OCI-M1 (cell line): ENCODE results near the gene SCG5.

Experiments used
- DNase-seq: peaks from one replicate; lab custom pipeline; 2025; lab: John Stamatoyannopoulos, UW

The SCG5 gene

DNA sequence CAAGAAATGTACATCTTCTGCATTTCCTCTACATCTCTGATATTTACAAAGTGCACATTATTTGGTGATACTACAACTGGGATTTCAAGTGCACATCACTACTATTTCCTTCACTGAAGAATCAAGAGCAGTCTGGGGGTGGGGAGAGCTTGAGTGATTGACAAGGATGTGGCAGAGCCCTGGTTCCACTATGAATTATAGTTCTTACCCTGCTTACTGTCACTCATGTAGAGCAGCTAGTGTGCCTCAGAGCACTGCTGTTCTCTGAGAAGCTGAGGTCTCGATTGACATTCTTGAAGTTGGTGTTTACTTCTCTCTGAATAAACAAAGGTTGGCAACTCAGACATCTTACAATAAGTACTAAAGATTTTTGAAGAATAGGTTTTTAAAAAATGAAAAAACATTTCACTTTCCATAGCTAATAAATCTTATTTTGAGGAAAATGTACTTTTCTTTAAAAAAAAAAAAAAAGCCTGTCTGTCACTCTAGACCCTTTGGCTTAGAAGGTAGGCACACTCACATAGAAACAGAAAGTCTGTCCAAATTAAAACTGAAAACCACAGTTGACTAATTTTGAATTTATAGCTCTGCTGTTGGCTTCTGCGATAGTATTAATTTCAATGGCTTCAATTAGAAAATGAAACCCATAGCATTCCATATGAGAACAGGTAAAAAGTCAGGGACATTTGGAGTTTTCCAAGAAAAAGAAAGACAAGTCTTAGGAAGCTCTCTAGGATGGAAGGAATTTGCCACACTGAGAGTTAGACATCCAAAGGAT is 81.8 kb downstream of the SCG5 start:
- no peak for DNase-seq

DNA sequence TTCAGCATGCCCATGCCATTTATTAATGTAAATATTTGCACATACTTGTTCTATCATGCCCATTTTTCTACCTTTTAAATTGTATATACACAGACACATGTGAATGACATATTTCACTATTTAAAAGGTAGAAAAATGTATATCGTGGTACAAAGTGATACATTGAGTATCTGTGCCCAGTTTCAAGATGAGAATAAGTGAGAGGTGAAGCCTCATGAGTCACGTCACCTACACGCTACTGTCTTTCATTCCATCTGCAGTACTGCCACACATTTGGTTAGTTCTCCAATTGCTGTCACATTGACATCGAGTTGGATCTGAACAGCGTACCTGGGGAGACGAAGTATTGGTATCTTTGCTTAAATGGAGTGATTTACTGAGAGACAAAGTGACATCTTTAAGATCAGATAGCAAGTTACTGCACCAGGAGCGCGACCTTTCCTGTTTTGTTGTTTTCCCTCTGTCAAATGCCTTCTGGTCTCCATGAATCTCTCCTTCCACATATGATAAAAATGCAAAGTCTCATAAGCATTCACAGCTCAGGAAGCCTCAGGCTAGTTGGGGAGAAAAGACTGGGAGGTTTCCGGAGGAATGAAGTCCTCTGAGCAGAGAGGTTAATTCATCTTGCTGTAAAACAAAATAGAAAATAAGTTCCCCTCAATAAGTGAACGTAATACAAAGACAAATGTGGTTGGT is 88.3 kb downstream of the SCG5 start:
- DNase-seq = no peak

DNA sequence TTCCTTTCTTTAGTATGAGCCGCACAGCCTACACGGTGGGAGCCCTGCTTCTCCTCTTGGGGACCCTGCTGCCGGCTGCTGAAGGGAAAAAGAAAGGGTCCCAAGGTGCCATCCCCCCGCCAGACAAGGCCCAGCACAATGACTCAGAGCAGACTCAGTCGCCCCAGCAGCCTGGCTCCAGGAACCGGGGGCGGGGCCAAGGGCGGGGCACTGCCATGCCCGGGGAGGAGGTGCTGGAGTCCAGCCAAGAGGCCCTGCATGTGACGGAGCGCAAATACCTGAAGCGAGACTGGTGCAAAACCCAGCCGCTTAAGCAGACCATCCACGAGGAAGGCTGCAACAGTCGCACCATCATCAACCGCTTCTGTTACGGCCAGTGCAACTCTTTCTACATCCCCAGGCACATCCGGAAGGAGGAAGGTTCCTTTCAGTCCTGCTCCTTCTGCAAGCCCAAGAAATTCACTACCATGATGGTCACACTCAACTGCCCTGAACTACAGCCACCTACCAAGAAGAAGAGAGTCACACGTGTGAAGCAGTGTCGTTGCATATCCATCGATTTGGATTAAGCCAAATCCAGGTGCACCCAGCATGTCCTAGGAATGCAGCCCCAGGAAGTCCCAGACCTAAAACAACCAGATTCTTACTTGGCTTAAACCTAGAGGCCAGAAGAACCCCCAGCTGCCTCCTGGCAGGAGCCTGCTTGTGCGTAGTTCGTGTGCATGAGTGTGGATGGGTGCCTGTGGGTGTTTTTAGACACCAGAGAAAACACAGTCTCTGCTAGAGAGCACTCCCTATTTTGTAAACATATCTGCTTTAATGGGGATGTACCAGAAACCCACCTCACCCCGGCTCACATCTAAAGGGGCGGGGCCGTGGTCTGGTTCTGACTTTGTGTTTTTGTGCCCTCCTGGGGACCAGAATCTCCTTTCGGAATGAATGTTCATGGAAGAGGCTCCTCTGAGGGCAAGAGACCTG is 89.5 kb downstream of the SCG5 start:
- no peak for DNase-seq

DNA sequence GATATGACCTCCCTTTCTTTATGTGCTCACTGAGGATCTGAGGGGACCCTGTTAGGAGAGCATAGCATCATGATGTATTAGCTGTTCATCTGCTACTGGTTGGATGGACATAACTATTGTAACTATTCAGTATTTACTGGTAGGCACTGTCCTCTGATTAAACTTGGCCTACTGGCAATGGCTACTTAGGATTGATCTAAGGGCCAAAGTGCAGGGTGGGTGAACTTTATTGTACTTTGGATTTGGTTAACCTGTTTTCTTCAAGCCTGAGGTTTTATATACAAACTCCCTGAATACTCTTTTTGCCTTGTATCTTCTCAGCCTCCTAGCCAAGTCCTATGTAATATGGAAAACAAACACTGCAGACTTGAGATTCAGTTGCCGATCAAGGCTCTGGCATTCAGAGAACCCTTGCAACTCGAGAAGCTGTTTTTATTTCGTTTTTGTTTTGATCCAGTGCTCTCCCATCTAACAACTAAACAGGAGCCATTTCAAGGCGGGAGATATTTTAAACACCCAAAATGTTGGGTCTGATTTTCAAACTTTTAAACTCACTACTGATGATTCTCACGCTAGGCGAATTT is 91.2 kb downstream of the SCG5 start:
- no peak for DNase-seq

DNA sequence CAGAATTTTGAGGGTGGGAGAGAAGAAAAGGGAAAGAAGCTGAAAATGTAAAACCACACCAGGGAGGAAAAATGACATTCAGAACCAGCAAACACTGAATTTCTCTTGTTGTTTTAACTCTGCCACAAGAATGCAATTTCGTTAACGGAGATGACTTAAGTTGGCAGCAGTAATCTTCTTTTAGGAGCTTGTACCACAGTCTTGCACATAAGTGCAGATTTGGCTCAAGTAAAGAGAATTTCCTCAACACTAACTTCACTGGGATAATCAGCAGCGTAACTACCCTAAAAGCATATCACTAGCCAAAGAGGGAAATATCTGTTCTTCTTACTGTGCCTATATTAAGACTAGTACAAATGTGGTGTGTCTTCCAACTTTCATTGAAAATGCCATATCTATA is 91.8 kb downstream of the SCG5 start:
- no peak for DNase-seq

DNA sequence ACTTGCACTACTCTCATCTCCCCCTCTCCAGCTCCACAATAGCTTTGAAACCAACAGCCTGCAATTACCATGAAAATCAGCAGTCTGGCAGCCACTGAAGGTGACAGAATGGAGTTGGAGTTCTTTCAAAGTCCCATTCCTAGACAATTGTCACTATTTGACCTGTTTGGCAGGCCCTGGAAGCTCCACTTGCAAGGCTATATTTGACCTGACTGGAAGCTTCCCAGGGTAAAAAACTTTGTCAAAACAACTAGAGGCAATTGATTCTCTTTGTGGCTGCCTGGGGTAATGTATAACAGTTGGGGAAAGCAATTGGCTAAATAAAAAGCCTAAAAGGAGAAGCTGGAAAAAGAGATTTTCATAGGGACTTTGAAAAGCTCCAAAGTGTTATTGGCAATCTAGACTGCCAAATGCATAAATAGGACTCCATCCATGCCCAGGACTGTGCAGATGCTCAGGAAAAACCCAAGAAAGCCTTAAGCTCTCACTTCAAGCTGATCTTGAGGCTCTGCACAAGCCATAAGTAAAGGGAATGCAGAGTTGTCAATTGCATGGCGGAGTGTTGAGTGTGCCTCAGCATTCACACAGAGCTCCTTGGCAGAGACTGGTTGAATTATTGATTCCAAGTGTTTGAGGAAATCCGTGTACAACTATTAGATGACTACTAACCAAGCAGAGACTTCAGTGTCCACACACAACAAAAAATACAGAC is 94.6 kb downstream of the SCG5 start:
- no peak for DNase-seq

DNA sequence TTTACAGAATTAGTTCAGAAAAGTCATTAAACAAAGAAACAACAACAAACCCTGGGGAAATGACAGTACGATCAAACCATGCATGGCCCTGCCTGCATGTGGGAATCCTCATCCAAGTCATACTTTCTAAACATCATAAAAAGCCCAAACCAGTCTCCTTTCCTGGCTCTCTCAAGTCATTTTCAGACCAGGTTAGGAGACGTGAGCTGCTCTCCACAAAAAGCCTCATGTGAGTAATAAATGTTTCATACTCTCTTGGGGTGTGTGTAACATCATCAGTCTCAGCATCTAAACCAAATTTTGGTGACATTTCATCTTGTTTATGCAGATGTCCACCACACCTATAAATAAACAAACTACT is 95.2 kb downstream of the SCG5 start:
- no peak for DNase-seq

DNA sequence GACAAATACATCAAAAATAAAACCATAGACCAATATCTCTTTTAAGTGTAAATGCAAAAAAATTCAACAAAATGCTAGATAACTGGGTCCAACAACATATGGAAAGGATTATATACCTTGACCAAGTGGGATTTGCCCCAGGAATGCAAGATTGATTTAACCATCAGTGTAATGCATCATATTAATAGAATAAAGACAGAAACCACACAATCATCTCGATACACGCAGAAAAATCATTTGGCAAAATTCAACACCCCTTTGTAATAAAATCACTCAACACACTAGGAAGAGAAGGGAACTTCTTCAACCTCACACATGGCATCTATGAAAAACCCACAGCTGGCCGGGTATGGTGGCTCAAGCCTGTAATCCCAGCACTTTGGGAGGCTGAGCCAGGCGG is 95.8 kb downstream of the SCG5 start:
- DNase-seq = no peak

DNA sequence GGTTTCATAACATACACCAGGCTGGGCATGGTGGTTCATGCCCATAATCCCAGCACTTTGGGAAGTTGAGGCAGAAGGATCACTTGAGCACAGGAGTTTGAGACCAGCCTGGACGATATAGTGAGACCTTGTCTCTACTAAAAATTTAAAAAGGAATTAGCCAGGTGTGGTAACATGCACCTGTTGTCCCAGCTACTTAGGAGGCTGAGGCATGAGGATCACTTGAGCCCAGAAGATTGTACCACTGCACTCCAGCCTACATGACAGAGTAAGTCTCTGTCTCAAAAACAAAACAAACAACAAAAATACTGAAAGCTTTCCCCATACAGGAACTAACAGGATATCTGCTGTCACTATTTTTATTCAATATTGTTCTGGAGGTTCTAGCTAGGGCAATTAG is 97.2 kb downstream of the SCG5 start:
- no peak for DNase-seq

DNA sequence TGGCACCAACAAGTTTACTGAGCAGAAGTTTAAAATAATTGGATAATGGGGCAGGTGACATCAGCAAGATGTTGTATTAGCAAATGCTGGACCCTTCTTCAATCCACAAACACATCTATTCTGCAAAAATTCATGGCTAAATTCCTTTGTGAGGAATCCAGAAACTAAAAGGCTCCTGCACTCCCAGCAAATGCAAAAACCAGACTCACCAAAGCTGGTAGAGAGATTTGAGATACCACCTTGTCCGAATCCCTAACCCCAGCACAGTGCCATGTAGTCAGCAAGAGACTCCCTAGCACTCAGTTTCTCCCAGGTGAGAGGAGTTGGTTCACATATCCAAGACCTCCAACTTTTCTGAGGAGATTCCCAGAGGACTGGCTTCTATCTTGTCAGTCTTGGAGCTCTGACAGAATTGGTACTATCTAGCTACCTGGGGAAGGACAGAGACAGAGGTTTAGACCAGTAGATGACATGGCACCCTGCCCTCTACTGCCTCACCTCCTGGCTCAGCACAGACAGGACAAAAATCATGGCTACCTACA is 98.1 kb downstream of the SCG5 start:
- no peak for DNase-seq

DNA sequence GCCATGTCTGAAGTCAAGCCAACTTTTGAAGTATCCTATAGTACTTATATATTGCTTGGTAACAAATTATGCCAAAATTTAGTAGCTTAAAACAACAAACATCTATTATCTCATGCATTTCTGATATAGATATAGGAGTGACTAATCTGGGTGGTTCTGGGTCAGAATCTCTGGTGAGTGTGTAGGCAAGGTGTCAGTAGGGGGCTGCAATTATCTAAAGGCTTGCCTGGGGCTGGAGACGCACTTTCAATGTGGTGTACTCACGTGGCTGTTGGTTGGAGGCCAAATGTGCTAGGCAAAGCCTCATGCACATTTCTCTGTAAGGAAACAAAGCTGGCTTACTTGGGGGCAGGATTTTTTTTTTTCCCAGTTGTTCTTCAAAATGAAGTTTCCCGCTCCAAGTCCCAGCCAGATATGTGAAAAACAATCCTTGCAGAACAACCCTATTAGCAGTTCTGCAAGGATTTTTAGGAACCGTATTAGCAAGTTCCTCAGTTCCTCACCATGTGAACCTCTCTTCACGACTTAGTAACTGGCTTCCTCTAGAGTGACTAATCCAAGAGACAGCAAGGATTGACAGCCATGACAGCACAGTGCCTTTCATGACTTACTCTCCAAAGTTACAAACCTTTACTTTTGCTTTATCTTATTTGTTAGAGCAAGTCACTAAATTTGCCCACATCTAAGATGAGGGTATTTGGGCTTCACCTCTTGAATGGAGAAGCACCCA is 102.1 kb downstream of the SCG5 start:
- no peak for DNase-seq

DNA sequence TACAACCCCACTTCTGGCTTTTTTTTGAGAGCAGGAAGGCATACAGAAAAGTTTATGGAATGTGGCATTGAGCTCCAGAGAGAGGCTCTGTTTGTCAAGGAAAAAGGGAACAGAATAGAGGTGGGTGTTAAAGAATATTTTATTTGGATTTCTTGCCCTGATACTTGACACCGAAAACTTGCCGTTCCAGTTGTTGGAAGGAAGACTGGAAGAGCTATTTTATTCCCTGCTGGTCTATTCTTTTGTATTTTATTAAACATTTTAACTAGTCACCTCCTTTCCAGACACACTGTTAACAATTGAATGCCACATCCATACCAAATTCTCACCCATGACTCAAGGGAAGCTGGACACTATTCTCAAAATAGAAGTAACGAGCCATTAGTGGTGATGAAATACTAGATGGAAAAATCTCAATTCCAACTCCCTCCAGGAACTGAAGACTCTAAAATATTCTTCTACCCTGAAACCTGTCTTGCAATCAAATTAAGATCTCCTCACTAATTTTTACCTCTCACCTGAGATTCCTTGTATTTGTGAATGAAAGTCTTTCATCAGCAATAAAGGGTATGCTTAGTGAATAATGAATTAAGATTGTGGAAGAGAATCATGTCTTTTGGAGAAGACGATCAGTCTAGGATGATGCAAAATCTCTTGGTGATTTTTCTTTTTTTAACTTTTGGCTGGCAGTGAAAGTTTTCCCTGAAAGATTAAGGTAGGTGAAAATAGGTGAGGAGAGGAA is 104.8 kb downstream of the SCG5 start:
- no peak for DNase-seq
